A673 (cell line): Measurements from ENCODE around the gene TLCD1. TPM values are rescaled to one million over a fixed set of nuclear protein-coding genes. Genes with fewer than 3 reads are reported as not detected.

Experiments
- BruUV-seq: library from RNA; stranded (reverse); fragments of 400-500 nt; replicated peaks from 2 replicates; lab custom pipeline; 2021; lab: Mats Ljungman, UMichigan
- CTCF ChIA-PET: fragments of 300-600 bp; sonication (Branson Sonifier 250); formaldehyde crosslinking; loops from one replicate; lab custom pipeline; 2022; ENCODE audit warnings: antibody characterized with exemption; lab: Charles Lee
- POLR2A ChIA-PET: fragments of 300-600 bp; sonication (Branson Sonifier 250); formaldehyde crosslinking; loops from one replicate; lab custom pipeline; 2022; ENCODE audit warnings: antibody characterized with exemption; ENCODE audit not compliant: low non-redundant PET; lab: Charles Lee
- DNase-seq: peaks from one replicate; pipeline ENCODE4 v3.0.0-alpha.2; 2015; ENCODE audit warnings: low spot score
- H3K27ac ChIP-seq: fragments of 200-600 bp; sonication (generic); 2 replicates; pipeline ENCODE4 v1.5.1; 2016; ENCODE audit warnings: mixed run types, low read depth, mild to moderate bottlenecking, mixed read lengths, antibody characterized with exemption, low read length; ENCODE audit not compliant: poor library complexity, severe bottlenecking
- H3K27me3 ChIP-seq: fragments of 200-600 bp; sonication (generic); replicated peaks from 2 replicates; pipeline ENCODE4 v1.6.1; 2017; ENCODE audit warnings: mixed run types, low read depth, mild to moderate bottlenecking, mixed read lengths, antibody characterized with exemption, low read length; ENCODE audit not compliant: insufficient read depth, poor library complexity
- H3K36me3 ChIP-seq: fragments of 200-600 bp; sonication (generic); 2 replicates; pipeline ENCODE4 v1.6.1; 2016; ENCODE audit warnings: mixed run types, mild to moderate bottlenecking, mixed read lengths, antibody characterized with exemption, low read length; ENCODE audit not compliant: insufficient read depth, poor library complexity, severe bottlenecking
- H3K4me1 ChIP-seq: fragments of 200-600 bp; sonication (generic); 2 replicates; pipeline ENCODE4 v1.6.1; 2017; ENCODE audit warnings: mixed run types, mild to moderate bottlenecking, mixed read lengths, antibody characterized with exemption, low read length; ENCODE audit not compliant: insufficient read depth, poor library complexity, severe bottlenecking
- H3K4me3 ChIP-seq: fragments of 200-600 bp; sonication (generic); 2 replicates; pipeline ENCODE4 v1.5.1; 2016; ENCODE audit warnings: low read depth, mixed run types, mild to moderate bottlenecking, mixed read lengths, low read length; ENCODE audit not compliant: poor library complexity, severe bottlenecking
- H3K9me3 ChIP-seq: fragments of 200-600 bp; sonication (generic); 2 replicates; pipeline ENCODE4 v1.6.1; 2016; ENCODE audit warnings: mixed run types, low read depth, mild to moderate bottlenecking, mixed read lengths, antibody characterized with exemption, low read length; ENCODE audit not compliant: poor library complexity, severe bottlenecking
- EZH2 ChIP-seq: fragments of 200-600 bp; sonication (generic); IDR thresholded peaks from 2 replicates; pipeline ENCODE4 v1.6.1; 2017; ENCODE audit warnings: borderline replicate concordance, low read depth, mild to moderate bottlenecking, mixed read lengths, antibody characterized with exemption, low read length; ENCODE audit not compliant: poor library complexity, severe bottlenecking
- intact Hi-C: fragments of 100-400 bp; cut with micrococcal nuclease; formaldehyde crosslinking; loops from one replicate; pipeline ENCODE4 v1.10.0; 2022; ENCODE audit not compliant: unreplicated experiment
- total RNA-seq: library from RNA; stranded (reverse); gene quantifications from 2 replicates; pipeline ENCODE4 v1.2.3, GENCODE V29; 2021
- TF ChIP-seq, protein P1 (sequence below): fragments of 300-800, 200-600 bp; sonication (generic); conservative IDR thresholded peaks from 2 replicates; pipeline ENCODE4 v1.5.1; 2017; ENCODE audit warnings: low read depth, mild to moderate bottlenecking, antibody characterized with exemption, low read length, moderate library complexity, mixed read lengths

Gene TLCD1
- total RNA-seq, 1 experiment from 2014 or later: 3.8 TPM

DNA sequence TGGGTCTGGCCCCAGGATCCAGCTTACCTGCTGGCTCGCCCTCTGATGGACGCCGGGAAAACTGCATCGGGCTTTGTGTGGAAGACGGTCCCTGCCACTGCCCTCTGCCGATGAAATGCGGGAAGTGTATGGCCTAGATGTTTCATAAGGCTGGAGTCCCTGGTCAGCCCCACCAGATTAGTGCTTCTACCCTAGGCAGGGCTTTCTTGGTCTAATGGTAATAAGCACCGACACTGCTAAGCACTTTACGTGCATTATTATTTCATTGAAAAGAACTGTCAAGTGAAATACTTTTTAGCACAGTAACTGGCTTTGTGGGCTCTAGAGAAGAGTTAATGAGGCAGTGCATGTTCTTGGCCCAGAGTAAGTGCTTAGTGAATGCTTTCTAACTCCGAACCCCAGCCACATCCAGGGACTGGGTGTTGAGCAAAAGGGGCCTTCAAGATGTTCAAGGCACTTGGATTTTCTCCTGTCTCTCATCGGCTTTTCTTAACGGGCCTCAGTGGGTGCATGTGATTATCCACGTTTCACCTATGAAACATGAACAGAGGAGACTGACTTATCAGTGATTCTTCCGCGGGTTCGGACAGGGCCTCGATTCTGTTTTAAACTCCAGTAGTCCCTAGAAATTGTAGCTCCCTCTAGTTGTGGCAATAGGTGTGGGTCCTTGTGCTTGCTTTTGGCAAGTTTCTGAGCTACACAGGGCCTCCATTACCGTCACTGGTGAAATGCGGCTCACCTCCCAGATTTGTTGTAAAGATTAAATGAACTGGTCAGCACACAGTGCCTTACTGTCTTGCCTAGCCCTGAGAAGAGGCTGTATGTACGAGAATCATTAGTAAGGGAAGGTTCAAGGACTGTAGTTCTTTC is 24.4 kb upstream of the TLCD1 start:
- Histone ChIP-seq H3K9me3 (no peaks in the 10 kb centered on the region), H3K4me1 (peaks cover 21% of the 10 kb centered on the region), H3K36me3 (peaks cover 43% of the 10 kb centered on the region), H3K27ac (no peak overlapping the region), H3K27me3 (no peaks in the 10 kb centered on the region), H3K4me3 (no peak overlapping the region)
- POLR2A ChIA-PET: interaction anchor here (0.6 kb wide), 1 partner anchor 21 kb away, joined by 4 read pairs; no protein-coding TSS in a partner anchor
- intact Hi-C loops: loop anchor here (2.0 kb wide), 1 partner anchor 24 kb away; the partner anchor contains the start of gene TLCD1
- CTCF ChIA-PET: interaction anchor here (0.5 to 2.5 kb wide), 9 partner anchors 10 to 367 kb away, joined by 3 to 82 read pairs (median 5); partner anchors contain the start of genes NEK8 and TLCD1
- TSS peak; percentile 37 for BruUV-seq
- TF ChIP-seq EZH2: no peak
- TF ChIP-seq, protein P1, sequence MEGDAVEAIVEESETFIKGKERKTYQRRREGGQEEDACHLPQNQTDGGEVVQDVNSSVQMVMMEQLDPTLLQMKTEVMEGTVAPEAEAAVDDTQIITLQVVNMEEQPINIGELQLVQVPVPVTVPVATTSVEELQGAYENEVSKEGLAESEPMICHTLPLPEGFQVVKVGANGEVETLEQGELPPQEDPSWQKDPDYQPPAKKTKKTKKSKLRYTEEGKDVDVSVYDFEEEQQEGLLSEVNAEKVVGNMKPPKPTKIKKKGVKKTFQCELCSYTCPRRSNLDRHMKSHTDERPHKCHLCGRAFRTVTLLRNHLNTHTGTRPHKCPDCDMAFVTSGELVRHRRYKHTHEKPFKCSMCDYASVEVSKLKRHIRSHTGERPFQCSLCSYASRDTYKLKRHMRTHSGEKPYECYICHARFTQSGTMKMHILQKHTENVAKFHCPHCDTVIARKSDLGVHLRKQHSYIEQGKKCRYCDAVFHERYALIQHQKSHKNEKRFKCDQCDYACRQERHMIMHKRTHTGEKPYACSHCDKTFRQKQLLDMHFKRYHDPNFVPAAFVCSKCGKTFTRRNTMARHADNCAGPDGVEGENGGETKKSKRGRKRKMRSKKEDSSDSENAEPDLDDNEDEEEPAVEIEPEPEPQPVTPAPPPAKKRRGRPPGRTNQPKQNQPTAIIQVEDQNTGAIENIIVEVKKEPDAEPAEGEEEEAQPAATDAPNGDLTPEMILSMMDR: peak; percentile 99
- peak; percentile 95 for DNase-seq

DNA sequence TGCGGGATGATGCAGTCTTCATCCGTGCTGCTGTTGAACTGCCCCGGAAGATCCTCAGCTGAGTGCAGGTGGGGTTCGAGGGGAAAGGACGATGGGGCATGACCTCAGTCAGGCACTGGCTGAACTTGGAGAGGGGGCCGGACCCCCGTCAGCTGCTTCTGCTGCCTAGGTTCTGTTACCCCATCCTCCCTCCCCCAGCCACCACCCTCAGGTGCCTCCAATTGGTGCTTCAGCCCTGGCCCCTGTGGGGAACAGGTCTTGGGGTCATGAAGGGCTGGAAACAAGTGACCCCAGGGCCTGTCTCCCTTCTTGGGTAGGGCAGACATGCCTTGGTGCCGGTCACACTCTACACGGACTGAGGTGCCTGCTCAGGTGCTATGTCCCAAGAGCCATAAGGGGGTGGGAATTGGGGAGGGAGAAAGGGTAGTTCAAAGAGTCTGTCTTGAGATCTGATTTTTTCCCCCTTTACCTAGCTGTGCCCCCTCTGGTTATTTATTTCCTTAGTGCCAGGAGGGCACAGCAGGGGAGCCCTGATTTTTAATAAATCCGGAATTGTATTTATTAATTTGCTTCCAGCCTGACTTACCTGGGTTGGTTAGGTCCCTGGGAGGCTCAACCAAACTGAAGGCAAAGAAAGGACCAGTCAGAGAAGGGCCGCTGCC is 23.6 kb upstream of the TLCD1 start:
- H3K4me1 ChIP-seq: peaks cover 21% of the 10 kb centered on the region
- H3K27me3 ChIP-seq: no peaks in the 10 kb centered on the region
- H3K9me3 ChIP-seq: no peaks in the 10 kb centered on the region
- no peak for TF ChIP-seq EZH2
- TF ChIP-seq, protein P1: no peak
- no peak overlapping the region for H3K4me3 ChIP-seq
- H3K36me3 ChIP-seq: peaks cover 43% of the 10 kb centered on the region
- intact Hi-C loops: loop anchor here (2.0 to 5.0 kb wide), 2 partner anchors 23 to 153 kb away; partner anchors contain the start of genes DHRS13 and TLCD1
- DNase-seq: no peak
- no TSS peak for BruUV-seq
- ChIA-PET POLR2A (interaction anchor here (0.6 kb wide), 1 partner anchor 21 kb away, joined by 4 read pairs; no protein-coding TSS in a partner anchor), CTCF (interaction anchor here (0.5 to 2.5 kb wide), 8 partner anchors 11 to 367 kb away, joined by 3 to 82 read pairs (median 6); partner anchors contain the start of genes NEK8 and TLCD1)
- H3K27ac ChIP-seq: peak overlapping the region; percentile 50

DNA sequence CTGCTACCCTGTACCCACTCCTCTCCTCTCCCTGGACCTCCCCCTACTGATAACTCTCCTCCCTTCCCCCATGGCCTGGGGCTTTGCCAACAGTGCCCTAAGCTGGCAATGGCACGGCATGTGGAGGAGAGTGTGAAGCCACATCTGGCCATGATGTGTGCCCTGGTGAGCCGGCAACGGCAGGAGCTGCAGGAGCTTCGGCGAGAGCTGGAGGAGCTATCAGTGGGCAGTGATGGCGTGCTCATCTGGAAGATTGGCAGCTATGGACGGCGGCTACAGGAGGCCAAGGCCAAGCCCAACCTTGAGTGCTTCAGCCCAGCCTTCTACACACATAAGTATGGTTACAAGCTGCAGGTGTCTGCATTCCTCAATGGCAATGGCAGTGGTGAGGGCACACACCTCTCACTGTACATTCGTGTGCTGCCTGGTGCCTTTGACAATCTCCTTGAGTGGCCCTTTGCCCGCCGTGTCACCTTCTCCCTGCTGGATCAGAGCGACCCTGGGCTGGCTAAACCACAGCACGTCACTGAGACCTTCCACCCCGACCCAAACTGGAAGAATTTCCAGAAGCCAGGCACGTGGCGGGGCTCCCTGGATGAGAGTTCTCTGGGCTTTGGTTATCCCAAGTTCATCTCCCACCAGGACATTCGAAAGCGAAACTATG is 23.0 kb upstream of the TLCD1 start:
- CTCF ChIA-PET: interaction anchor here (1.6 to 1.9 kb wide), 2 partner anchors 22 to 368 kb away, joined by 3 to 12 read pairs; partner anchors contain the start of genes NEK8 and TLCD1
- Histone ChIP-seq H3K4me3 (no peak overlapping the region), H3K9me3 (no peaks in the 10 kb centered on the region), H3K4me1 (peaks cover 21% of the 10 kb centered on the region), H3K36me3 (peaks cover 43% of the 10 kb centered on the region), H3K27ac (peak overlapping the region; percentile 55), H3K27me3 (no peaks in the 10 kb centered on the region)
- TF ChIP-seq, protein P1: no peak
- no peak for TF ChIP-seq EZH2
- POLR2A ChIA-PET: no interaction called here
- DNase-seq: no peak
- no TSS peak for BruUV-seq
- intact Hi-C loops: loop anchor here (5.0 kb wide), 1 partner anchor 153 kb away; the partner anchor contains the start of gene DHRS13
